ENCODE results near the gene GHR. TPM values are rescaled to one million over a fixed set of nuclear protein-coding genes. Genes with fewer than 3 reads are reported as not detected.

Gene GHR
- total RNA-seq, 1 experiment from 2014 or later, result not detected

DNA sequence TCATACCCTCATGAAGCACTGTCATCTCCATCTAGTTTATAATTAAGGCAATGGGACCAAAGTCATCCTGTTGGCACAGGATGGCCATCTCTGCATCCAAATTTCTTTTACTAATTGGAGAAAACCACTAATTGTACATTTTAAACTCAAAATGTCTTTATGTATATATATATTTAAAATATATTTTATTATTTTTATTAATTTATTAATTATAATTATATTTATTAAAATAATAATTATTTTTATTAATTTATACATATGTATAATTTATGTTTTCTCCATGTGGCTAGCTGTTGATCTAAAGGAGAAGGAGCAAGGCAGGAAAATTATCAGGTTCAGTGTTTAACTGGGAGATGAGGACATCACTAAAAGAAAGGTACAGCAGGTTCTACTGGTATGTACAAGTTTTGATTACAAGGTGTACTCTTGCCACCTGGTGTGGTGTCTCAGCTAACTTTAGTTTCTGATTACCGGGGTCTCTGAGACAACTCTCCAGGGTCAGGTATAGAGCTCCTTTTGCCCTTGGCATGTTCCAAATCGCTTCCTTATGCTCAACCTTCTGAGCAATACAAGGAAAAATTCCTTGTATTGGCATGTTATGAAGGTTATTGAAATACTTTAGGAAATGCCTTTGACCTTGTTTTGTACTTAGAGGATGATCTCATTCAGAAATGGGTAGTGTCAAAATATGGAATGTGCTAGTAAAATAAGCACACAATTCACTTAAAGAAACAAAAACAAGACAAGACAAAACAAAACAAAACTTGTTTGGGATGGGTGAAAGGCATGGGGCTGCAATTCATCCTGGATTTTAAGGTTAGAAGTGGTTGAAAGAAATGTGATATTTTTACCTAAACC, 79.6 kb downstream of the GHR start:
- in situ Hi-C loops (cut with HindIII; ENCODE audit: low sequenced_read_pairs), result no loop called here
- DNase-seq (ENCODE audit: low spot score), result no peak

DNA sequence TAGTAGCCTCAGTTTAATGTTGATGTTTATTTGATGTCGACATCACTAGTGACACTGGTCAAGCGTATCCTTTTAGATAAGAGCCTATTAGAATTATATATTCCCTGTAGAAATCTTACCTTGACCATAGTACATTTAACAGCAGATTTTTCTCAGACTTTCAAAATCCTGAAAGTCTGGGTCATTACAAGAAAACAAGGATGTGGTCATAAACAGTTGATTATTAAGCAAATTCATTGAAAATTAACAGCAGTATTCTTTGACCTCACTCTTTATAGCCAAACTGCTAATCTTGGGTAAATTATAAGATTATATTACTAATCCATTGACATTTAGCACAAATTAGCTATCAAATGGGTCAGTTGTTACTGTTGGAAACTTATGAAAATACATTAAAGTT, 83.4 kb downstream of the GHR start:
- no peak for DNase-seq (ENCODE audit: low spot score)
- in situ Hi-C loops (cut with HindIII; ENCODE audit: low sequenced_read_pairs), result no loop called here

GRCh38 chr5:42507451-42508097, 84.3 kb downstream of the GHR start:
- in situ Hi-C loops (cut with HindIII; ENCODE audit: low sequenced_read_pairs), result no loop called here
- DNase-seq (ENCODE audit: low spot score), result peak; percentile 21

- no peak for DNase-seq (ENCODE audit: low spot score)
- in situ Hi-C loops (cut with HindIII; ENCODE audit: low sequenced_read_pairs), result no loop called here
Observed at GRCh38 chr5:42513246-42513645, 90.0 kb downstream of the GHR start.

DNA sequence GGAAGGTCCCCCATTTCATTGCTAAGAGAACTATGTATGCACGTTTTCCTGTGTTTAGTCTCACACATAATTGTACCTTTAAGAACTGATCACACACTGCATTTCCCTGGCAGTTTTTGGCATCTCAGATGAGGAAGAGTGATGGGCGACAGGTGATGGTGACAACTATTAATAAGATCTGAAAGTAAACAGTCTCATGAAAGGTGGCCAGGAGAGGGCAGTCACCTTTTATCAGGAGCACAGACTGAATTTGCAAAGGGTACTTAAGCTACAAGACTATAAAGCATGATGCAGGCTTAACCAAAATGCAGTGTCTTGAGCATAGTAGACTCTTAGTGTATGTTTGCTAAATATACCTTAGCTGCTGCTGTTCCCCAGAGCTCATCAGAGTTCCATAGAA, 91.5 kb downstream of the GHR start:
- DNase-seq (ENCODE audit: low spot score), result no peak
- in situ Hi-C loops (cut with HindIII; ENCODE audit: low sequenced_read_pairs), result no loop called here

DNA sequence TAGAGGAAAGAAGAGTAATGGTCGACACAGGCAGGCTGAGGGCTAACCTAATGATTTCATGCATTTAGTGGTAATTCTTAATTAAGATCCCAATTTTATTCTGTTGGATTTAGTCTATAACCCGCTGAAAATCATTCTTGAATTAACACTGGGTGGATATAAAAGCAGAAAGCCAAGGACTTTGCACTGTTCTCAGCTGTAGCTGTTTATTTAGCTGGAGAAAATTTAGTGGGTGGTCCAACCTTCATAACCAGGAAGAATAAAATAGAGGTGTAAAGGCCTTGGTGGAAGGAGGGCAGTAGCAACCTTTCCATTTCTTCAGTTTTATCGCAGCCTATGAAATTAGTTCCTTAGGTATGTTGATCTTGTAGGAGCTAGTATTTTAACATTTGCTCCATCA, 92.3 kb downstream of the GHR start:
- in situ Hi-C loops (cut with HindIII; ENCODE audit: low sequenced_read_pairs), result no loop called here

GRCh38 chr5:42516282-42517042, 93.2 kb downstream of the GHR start:
- in situ Hi-C loops (cut with HindIII; ENCODE audit: low sequenced_read_pairs), result no loop called here
- no peak for DNase-seq (ENCODE audit: low spot score)

More for the DNA sequence above, 92.3 kb downstream of the GHR start:
- no peak for DNase-seq (ENCODE audit: low spot score)

DNA sequence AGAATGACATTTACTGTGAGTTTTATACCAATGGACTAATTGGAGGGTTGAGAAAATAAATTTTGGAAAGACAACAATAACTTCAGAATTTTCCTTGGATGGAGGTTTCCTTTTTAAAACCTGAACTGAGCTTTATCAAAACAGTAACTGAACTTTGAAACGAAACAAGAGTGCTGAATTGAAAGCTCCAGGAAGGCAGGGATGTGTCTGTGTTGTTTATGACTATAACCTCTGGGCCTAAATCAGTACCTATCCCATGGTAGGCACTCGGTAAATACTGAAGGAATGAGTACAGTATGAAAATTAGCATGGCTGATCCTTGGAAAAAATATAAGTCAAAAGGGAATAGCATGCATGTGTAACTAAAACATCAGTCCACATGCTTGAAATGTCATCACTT, 93.9 kb downstream of the GHR start:
- DNase-seq (ENCODE audit: low spot score), result no peak
- in situ Hi-C loops (cut with HindIII; ENCODE audit: low sequenced_read_pairs), result no loop called here

DNA sequence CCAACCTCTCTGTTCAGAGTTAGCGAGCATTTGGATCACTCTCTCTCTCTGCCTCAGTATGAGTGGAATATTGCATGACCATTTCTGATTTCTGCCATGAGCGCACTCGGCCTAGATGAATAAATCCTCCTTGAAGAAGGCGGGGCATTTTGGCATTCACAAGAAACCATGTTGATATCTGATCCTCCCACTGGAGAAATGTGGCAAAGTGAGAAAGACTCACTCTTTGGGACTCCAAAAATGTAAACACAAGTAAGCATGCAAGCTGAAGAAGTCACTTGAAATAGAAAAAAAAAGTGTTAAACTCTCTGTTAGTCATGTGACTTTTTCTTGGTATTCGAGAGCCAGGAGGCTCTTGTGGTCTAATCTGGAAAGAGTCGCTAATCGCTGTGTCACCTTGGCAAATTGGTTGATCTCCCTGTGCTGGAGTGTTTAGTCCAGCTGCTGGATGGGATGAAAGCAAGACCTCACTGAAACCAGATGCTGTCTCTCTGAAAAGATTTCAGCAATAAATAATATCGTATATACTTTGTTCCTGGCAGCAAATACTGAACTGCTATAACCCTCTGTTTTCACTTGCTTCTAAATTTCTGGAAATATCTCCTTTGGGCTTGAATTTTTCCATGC, 95.5 kb downstream of the GHR start:
- in situ Hi-C loops (cut with HindIII; ENCODE audit: low sequenced_read_pairs), result no loop called here
- DNase-seq (ENCODE audit: low spot score), result no peak

DNA sequence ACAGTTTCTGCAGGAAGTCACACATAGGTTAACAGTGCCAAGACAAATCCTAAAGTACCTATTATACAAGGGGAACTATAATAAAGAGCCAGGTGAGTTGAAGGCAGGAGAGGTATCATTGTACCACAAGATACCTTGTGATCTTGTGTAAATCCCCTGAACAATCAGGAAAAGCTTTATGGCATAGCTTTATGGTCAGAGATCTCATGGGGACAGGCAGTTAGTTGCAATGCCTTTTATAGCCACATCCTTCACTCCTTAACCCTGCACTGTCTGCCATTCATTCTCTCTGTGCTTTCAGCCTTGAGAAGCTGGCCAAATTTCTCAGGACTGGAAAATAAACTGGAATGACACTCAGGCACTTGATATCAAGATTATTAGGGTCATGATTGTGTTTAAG, 97.0 kb downstream of the GHR start:
- in situ Hi-C loops (cut with HindIII; ENCODE audit: low sequenced_read_pairs), result no loop called here
- DNase-seq (ENCODE audit: low spot score), result no peak

DNA sequence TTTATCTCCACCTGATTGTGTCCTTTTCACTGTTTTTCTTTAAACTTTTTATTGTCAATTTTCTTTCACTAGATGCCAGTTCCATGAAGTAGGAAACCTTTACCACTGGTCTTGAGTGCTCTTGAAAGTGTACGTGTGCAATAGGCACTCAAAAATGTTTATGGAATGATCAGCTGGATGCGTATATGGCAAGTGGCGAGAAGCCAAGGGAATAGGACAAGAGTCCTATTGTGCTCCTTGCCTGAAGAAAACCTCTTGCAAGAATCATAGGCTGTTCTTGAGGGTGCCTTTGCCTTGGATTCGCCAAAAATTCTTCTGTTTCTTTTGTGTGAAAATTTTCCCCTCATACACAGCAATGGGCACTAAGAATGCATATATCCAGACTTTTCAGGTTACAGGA, 97.7 kb downstream of the GHR start:
- in situ Hi-C loops (cut with HindIII; ENCODE audit: low sequenced_read_pairs), result no loop called here
- no peak for DNase-seq (ENCODE audit: low spot score)

DNA sequence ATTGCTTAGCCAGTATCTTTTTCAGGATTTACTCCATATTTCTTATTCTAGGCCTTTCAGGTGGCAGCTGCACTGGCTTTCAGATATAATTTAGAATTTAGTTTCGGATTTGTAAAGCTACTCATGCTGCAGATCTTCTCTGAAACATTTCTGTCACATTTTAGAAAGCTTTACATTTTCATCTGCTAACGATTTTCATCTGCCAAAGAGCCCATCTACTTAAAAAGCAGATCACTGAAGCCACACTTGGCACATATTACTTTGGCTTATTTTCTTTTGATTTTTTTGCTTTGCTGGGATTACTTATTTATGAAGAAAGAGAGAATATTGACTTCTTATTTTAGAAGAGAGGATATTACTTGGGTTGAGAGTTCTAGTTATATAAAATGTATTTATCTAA, 98.2 kb downstream of the GHR start:
- in situ Hi-C loops (cut with HindIII; ENCODE audit: low sequenced_read_pairs), result no loop called here
- DNase-seq (ENCODE audit: low spot score), result no peak

DNA sequence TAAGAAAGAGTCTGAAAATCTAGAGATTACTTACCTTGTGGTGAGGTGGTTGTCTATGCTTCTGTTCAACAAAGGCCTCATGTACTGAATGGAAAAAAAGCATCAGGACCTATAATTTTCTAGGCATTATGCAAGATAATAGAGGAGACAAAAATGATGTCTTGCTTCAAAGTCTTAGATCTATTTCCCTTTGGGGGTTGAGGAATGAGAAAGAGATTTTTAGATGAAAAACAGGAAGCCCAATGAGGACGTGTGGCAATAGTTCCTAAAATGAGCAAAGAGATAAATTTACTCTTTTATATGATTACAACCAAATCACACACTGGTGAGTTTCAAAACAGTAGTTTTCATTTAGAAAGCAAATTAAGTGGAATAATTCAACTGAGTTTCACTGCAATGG, 99.5 kb downstream of the GHR start:
- no peak for DNase-seq (ENCODE audit: low spot score)
- in situ Hi-C loops (cut with HindIII; ENCODE audit: low sequenced_read_pairs), result no loop called here

- in situ Hi-C loops (cut with HindIII; ENCODE audit: low sequenced_read_pairs), result no loop called here
- DNase-seq (ENCODE audit: low spot score), result no peak
Observed at GRCh38 chr5:42526179-42526578, 102.9 kb downstream of the GHR start.

DNA sequence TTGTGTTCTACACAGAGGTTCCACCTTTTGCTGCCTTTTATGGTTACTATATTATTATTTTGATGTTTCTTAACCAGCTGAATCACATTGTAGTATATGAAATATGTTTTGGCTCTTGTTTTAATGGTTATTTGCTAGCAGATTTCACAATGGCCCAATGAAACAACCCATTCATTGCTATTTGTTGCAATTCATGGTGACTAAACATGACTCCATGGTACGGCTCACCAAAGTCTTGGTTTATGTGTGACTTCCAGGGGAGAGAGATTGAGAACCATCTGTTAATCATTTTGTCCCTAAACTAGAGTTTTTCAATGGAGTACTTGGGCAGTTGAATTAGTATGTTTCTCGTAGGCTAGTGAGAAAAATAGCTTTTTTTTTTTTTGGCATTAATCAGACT, 108.4 kb downstream of the GHR start:
- in situ Hi-C loops (cut with HindIII; ENCODE audit: low sequenced_read_pairs), result no loop called here
- no peak for DNase-seq (ENCODE audit: low spot score)

- DNase-seq (ENCODE audit: low spot score), result no peak
- in situ Hi-C loops (cut with HindIII; ENCODE audit: low sequenced_read_pairs), result no loop called here
Observed at GRCh38 chr5:42542106-42542505, 118.9 kb downstream of the GHR start.

GRCh38 chr5:42543774-42544173, 120.5 kb downstream of the GHR start:
- in situ Hi-C loops (cut with HindIII; ENCODE audit: low sequenced_read_pairs), result no loop called here
- no peak for DNase-seq (ENCODE audit: low spot score)

- no peak for DNase-seq (ENCODE audit: low spot score)
- in situ Hi-C loops (cut with HindIII; ENCODE audit: low sequenced_read_pairs), result no loop called here
Observed at GRCh38 chr5:42545038-42545437, 121.8 kb downstream of the GHR start.

- no peak for DNase-seq (ENCODE audit: low spot score)
- in situ Hi-C loops (cut with HindIII; ENCODE audit: low sequenced_read_pairs), result no loop called here
Observed at GRCh38 chr5:42547141-42547540, 123.9 kb downstream of the GHR start.

DNA sequence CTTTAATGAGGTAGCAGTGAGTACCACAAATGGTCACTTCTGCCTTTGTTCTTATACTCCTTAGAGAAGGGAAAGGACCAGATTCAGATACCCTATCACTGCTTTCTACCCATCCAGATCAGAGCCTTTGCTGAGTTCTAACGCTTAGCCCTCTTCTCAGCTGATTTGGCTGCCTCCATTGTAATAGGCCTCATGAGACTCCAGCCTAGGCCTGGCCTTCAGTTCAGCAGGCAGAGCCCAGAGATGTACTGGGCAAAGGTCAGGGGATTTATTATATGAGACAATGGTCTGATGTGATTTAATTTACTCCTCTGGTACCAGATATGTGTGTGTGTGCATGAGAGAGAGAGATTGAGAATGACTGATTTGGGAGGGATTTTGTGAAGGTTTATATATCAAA, 124.7 kb downstream of the GHR start:
- in situ Hi-C loops (cut with HindIII; ENCODE audit: low sequenced_read_pairs), result no loop called here
- no peak for DNase-seq (ENCODE audit: low spot score)
